GM12891 (cell line): ENCODE results near the gene TECTB.

ENCODE experiments used
- PAX5 ChIP-seq: IDR thresholded peaks from 2 replicates; pipeline ENCODE4 v1.6.1; 2011; ENCODE audit warnings: low read length, moderate library complexity, mild to moderate bottlenecking; ENCODE audit not compliant: insufficient read depth, severe bottlenecking
- POLR2A ChIP-seq: IDR thresholded peaks from 2 replicates; pipeline ENCODE4 v1.6.1; 2011; ENCODE audit warnings: low read depth, low read length, control low read depth
- POLR2AphosphoS5 ChIP-seq: IDR thresholded peaks from 2 replicates; pipeline ENCODE4 v1.6.1; 2011; ENCODE audit warnings: low read depth, low read length, control low read depth

DNA sequence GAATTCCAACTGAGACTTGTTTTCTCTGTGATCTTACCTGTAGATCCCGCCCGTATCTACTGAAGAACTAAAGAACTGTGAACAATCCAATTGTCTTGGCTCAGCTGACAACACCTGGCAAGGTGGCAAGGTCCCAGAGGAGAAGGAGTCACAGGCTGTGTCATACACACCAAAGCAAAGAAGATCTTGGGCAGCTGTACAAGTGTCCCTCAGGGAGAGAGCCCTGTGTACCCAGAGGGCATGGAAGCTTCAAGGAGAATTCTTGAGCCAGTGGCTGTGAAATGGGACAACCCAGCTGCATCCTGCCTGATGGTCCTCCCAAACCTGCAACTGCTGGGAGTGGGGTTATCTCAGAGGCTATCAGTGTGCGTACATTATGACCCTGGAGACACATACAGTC, 46.7 kb upstream of the TECTB start:
- no peak for TF ChIP-seq POLR2AphosphoS5
- TF ChIP-seq POLR2A, result no peak
- TF ChIP-seq PAX5, result no peak
